IPS DF 4.7 (cell line): ENCODE measurements around the gene SLC22A17.

Source experiments
- DNase-seq: peaks from one replicate; pipeline ENCODE4 v3.0.0-alpha.2; 2013; ENCODE audit warnings: low spot score; ENCODE audit errors: extremely low read depth

Gene SLC22A17

DNA sequence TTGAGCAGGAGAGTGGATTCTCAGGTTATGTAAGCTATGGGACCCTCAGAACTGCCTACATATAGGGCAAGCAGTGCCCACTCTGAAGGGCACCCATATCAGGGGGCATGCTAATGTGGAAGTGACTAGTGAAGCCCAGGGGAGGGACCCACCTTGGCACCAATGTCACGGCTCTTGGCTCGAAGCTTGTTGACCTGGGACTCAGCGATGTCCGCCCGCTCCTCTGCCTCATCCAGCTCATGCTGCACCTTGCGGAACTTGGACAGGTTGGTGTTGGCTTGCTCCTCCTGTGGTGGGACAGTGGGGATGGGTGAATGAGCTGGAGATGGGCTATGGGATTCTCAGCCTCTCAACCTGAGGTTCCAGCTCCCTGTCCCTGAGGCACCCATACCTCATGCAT, 29.6 kb upstream of the SLC22A17 start:
- DNase-seq: no peak

DNA sequence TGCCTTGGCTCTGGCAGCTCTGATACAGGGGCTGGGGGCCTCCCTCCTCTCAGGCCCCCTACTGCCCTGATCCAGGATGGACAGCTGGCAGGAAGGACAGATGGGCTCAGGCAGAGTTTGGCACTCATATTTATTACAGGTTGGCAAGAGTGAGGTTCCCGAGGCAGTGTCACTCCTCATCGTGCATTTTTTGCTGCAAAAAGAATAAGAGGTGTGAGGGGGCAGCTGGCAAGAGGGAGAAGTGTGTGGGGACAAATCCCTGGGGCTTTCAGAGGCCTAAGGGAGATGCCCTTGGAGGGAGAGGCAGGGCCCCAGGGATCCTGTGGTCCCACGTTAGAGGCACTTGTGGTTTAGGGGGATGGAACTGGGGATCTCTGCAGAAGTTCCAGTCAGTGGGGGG, 29.2 kb upstream of the SLC22A17 start:
- DNase-seq: no peak

DNA sequence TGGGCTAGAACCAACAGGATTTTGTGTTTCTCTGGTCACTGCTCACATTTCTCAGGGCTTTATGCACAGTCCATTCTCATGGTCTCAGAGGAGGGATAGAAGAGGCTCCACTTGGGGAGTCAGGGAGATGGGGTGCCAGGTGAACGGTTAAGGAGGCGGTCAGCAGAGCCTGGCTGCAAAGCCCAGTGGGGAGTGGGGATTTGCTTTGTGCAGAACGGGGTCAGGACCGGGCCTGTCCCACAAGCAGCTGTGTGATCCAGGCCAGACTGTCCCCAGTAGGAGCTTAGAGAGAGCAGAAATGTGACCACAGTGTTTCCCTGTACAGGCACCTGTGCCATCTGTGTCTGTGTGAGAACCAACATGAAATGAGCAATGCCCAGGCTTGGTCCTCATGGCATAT, 28.3 kb upstream of the SLC22A17 start:
- no peak for DNase-seq

DNA sequence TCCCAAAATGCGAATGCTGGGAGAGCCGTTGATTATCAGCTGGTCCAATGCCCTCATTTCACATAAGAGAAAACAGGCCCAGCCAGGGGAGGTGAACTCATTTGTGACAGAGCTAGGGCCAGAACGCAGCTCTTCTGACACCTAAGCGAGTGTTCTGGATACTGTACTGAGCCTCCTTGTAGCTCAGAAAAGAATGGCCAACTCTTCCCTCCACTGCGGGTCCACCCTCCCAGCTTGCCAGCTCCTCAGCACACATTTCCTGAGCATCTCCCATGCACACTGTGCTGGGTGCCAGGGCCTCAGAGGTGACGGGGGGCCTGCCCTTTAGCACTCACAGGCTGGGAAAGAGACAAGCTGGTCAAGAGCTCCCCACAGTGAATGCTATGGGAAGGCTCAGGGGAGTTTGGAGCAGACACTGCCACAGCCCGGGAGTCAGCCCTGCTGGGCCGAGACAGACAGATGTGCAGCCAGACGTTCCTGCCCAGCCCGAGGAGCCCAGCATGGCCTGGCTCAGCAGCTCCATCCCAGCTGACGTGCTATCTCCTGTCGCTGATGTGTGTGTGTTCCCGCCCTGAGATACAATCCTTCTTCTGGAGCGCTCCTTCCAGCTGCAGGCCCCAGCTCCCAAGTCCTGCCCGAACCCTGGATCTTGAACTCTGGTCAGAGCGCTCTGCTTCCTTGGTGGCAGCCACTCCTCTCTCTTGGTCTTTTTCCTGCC, 27.7 kb upstream of the SLC22A17 start:
- no peak for DNase-seq

DNA sequence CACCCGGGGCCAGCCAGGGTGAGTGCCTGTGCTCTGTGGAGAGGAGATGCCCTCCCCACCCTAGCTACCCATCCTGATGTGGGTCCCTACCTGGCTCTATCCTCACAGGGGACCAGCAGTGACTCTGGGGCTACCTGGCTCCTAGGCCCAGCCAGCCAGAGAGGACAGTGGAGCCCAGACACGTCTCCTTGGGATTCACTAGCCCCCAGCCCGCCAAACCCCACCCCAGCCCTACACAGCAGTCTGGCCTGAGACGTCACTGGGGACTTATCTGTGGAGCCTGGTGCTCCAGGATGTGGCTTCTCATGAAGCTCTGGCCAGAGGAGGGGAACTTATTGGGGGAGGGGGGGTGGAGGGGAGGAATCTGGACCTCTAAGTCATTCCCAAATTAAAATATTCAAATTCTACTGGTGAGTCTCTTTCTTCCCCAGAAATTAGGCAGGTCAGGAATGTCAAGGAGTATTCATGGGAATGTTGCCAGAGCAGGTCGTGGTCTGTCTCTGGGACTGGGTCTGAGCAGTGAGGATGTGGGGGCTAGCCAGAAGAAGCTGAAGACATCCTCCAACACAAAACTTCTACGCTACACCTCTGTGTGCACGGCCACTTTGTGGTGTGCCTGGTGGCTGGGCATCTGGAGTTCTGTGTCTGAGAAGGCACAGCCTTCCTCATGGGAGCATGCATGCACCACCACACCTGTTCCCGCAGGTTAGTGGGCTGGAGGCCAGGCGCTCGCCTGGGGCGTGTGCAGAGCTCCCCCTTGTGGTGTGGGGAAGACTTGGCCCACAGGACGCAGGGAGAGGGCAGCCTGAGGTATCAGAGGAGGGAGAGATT, 26.9 kb upstream of the SLC22A17 start:
- DNase-seq: no peak

DNA sequence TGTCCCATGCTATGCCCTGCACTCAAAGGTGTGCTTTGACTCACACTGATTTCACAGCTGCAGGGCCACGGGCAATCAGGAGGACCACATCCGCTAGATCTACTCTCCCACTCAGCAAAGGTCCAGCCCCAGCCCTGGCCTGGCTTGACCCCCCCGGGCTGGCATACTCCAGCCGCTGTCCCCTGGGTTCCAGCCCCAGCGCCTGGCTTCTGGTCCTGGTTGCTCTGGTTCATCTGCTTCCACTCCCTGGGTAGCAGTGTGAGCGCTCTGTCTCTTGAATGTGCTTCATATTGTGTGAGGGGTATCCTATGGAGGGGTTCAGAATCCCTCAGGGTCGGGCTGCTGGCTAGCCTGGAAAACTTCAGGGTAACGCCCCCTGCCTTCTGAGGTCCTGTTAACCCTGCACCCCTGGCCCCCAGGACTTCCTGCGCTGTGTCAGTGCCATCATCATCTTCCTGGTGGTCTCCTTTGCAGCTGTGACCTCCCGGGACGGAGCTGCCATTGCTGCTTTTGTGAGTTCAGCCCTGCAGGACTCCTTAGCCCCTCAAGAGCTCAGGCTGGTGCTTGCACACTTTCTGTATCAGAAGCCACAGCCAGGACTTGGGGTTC, 26.0 kb upstream of the SLC22A17 start:
- no peak for DNase-seq

DNA sequence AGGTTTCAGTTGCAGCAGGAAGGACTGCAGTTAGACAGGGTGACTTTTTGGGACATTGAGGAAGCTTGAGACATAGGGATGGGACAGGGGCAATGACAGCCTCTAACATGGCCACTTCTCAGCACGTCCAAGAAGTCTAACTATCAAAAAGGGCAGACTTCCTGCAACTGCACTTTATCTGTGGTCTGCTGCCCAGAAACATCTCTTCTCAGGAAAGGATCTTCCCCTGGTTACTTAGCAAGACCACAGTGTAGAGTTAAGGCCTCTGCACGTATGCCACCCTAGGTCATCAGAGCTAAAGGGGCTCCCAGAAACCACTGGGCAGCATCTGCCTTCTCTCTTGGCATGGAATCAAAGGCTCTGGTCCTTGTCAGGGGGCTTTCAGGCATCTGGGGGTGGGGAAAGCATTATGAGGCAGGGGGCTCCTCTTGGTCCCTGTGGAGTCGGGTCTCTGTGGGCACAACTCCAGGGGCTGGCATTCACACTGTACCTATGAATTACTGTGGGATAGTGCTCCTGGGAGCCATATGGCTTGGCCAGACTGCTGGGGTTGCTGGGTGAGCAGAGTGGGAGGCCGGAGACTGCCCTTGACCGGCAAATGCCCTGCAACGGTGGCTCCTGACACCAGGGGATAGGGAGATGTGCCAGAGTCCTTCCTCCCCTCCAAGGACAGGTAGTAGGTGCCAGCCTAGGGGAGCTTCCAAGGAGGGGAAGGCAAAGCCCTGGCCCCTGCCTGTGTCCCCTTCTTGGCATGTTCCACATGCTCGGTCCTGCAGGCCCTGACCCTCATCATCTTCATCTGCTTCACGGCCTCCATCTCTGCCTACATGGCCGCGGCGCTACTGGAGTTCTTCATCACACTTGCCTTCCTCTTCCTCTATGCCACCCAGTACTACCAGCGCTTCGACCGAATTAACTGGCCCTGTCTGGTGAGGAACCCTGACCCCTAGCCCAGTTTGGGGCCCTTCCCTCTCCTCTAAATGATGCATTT, 25.2 kb upstream of the SLC22A17 start:
- no peak for DNase-seq

DNA sequence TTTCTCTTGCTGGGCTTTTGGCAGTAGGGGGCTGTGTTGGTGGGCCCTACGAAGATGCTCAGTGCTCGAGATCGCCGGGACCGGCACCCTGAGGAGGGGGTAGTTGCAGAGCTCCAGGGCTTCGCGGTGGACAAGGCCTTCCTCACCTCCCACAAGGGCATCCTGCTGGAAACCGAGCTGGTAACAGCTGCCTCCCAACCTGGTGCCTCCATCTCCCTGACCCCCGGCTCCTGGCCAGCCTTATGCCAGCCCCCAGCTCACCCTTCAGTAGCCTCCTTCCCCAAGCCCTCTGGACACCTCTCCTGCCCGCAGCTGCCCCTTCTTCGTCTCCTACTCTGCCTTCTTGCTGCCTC, 24.5 kb upstream of the SLC22A17 start:
- no peak for DNase-seq

DNA sequence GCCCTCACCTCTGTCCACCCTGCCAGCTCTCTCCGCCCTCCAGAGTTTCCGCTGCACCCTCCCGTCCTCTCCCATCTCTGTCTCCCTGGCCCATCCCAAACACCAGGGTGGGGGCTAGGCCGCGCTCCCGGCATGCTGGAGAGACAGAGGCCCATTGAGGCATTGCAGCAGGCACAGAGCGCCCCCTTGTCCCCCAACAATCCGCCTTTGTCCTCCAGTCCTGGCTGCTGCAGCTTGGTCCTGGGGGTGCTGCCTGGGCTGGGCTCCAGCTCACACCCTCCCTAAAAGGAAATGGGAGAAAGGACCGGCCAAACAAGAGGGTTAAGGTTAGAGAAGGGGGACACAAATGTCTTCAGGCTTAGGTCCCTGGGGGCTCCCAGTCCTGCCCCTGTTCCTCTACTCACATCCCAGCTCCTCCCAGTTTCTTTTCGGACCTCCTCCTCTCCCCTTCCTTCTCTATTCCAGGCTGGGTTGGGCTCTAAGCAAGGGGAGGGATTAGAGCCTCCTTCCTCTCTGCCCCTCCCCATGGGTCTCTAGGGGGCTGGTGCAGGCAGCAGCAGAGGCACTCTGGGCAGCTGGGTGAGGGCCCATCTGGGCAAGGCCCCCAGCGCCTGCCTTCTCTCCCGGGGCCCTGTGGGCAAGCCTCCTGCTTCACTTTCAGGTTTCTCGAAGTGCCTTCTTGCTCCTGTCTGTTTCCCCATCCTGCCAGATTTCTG, 24.0 kb upstream of the SLC22A17 start, which contains the start of gene CMTM5:
TSS of gene CMTM5 (plus strand) at position 565 of the 716 bp plus-strand sequence. CDS start 206 bp downstream, outside the sequence.
- no peak for DNase-seq

DNA sequence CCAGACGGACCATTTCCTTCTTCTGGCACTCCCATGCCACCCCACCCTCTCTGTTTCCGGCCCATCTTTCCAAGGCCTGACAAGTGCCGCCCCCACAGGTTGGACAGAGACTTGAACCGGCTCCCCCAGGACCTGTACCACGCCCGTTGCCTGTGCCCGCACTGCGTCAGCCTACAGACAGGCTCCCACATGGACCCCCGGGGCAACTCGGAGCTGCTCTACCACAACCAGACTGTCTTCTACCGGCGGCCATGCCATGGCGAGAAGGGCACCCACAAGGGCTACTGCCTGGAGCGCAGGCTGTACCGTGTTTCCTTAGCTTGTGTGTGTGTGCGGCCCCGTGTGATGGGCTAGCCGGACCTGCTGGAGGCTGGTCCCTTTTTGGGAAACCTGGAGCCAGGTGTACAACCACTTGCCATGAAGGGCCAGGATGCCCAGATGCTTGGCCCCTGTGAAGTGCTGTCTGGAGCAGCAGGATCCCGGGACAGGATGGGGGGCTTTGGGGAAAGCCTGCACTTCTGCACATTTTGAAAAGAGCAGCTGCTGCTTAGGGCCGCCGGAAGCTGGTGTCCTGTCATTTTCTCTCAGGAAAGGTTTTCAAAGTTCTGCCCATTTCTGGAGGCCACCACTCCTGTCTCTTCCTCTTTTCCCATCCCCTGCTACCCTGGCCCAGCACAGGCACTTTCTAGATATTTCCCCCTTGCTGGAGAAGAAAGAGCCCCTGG, 23.0 kb upstream of the SLC22A17 start:
- DNase-seq: no peak

DNA sequence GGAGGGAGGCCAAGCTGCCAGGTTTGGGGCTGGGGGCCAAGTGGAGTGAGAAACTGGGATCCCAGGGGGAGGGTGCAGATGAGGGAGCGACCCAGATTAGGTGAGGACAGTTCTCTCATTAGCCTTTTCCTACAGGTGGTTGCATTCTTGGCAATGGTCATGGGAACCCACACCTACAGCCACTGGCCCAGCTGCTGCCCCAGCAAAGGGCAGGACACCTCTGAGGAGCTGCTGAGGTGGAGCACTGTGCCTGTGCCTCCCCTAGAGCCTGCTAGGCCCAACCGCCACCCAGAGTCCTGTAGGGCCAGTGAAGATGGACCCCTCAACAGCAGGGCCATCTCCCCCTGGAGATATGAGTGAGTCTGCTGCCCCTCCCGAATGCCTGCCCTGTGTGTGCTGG, 20.4 kb upstream of the SLC22A17 start:
- DNase-seq: no peak

DNA sequence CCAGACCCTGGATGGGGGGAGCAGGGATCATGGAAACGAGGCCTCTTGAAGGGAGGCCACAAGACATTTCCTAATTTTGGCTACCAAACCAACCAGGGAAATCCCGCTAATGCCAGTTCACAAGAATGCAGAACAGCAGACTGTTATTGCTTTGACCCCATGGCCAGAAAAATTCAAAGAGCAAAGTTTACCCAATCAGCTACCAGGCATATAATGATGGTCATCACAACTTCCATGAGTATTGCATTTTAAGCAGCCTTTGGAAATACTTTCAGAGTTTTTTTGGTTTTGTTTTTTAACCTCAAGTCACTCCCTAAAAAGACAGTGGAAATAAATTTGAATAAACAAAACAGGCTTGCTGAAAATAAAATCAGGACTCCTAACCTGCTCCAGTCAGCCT, 19.8 kb upstream of the SLC22A17 start, which contains the start of gene IL25:
TSS of gene IL25 (plus strand) at position 301 of the 400 bp plus-strand sequence.
- no peak for DNase-seq

DNA sequence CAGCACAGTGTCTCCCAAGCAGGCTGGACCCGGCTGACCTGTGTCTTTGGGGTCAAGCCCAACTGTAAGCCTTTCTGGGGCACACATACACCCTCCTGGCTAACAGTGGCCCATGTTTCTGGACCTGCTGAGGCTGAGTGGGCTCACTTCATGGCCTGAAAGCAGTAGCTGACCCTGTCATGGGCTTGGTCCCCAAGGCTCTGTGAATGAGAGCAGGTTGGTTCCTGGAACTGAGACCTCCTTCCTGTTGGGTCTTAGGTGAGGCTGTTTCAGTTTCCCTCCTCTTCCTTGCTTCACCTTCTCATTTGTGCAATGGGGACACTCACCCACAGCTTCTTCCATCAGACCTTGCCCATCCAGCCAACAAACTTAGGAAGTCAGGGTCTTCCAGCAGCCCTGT, 19.2 kb upstream of the SLC22A17 start:
- no peak for DNase-seq

DNA sequence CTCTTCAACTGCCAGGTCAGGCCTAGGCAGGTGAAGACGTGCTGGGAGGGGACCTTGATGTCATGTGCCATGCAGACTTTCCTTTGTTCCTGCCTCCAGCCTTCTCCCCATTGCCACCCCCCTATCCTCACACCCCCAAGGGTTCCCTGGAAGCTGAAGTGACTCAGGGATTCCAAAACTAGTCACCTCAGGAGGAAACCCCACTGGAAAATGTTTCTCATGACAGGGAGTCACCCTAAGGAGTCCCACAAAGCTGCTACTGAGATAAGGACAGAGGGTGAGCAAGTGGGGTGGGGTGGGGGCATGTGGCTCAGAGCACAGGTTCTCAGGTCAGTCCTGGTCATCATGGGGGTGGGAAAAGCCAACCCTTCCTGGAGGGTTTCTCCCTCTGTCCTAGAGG, 17.5 kb upstream of the SLC22A17 start:
- DNase-seq: no peak

DNA sequence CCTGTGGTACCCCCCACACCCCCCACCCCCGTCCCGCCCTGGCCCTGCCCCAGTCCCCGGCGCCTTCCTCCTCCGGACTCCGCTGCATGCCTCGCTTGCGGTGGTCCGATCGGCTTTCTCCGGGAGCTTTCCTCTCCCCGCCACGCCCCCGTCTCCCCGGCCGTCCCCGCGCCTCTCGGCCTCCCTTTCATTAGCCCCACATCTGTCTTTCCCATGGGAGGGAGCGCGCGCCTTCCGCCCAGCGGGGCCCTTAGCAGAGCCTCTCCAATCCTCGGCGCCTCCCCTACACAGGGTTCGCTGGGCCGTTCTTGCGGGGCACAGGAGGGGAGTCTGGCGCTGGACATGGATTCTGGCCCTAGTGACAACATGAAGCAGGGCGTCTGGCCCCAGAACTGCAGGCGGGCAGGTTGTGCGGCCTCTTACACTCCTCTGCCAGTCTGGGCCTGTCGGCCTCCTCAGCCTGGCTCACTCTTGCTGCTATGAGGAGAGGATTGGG, 13.8 kb upstream of the SLC22A17 start:
- no peak for DNase-seq

DNA sequence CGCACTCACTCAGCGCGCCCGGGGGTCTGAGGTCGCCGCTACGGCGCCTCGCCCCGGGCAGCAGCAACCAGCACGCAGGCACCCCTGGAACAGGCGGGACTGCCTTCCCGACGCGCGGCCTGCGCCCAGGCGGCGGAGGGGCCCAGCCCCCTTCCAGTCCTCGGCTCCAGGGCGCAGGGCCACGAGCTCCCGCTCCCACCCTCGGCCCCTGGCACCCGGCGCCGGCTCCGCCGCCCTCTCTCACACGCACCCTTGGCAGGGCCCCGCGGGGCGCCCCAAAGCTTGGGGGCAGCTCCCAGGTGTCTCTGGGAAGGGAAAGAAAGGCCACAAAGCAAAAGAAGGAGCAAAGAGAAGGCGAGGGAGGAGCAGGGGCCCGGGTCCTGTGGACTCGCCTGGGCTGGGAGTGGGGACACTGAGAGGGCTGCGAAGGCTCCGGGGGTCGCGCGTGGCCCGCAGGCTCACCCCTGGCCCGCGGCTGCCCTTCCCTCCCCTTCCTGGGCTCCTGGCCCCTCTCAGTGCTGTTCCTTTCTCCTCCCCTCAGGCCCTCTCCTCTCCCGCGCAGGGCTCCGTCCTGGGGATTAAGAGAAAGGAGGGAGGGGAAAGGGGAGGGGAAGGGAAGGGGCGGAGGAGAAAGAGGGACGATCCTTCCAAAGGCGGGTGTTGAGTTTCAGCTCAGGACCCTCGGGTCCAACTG, 13.2 kb upstream of the SLC22A17 start:
- DNase-seq: no peak

DNA sequence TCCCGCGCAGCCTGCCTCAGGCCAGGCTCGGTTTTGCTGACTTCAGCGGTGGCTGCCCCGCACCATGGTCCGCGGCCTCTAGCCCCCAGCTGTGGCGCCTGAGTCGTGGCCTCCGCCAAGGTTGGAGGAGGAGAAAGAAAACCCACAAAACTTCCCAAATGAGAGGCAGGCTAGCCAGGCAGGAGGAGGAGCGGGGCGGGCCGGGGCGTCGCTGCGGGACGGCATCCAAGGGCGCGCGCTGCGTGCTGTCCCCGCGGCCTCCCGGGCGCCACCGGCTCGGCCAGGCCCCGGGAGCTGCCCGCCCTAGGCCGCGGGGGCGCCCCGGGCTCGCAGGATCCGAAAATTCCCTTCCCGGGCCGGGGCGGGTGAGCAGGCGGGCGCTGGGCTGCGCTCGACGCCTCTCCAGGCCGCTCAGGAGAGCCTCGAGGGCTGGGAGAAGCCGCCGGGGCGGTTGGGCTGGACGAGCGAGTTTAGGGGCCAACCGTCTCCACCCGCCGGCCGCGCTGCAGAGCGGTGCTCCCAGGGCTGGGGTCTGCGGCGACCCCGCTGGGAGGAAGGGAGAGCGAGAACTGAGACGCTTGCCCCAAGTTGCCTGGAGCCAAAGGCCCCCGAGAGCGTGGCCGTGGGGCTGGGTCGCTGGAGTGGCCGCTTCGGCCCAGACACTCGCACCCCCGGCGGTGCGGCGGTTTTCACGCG, 12.5 kb upstream of the SLC22A17 start, which contains the start of gene EFS:
TSS of gene EFS (minus strand) at position 137 of the 696 bp plus-strand sequence. CDS start 147 bp downstream, outside the sequence.
- no peak for DNase-seq
